ENCODE results near the gene UBE2J2.
"Not testable (repeated sequence)": the region's sequence is repeated elsewhere in the genome, so short reads cannot be mapped to it uniquely, and the experiment has no call there.

UBE2J2 gene

DNA sequence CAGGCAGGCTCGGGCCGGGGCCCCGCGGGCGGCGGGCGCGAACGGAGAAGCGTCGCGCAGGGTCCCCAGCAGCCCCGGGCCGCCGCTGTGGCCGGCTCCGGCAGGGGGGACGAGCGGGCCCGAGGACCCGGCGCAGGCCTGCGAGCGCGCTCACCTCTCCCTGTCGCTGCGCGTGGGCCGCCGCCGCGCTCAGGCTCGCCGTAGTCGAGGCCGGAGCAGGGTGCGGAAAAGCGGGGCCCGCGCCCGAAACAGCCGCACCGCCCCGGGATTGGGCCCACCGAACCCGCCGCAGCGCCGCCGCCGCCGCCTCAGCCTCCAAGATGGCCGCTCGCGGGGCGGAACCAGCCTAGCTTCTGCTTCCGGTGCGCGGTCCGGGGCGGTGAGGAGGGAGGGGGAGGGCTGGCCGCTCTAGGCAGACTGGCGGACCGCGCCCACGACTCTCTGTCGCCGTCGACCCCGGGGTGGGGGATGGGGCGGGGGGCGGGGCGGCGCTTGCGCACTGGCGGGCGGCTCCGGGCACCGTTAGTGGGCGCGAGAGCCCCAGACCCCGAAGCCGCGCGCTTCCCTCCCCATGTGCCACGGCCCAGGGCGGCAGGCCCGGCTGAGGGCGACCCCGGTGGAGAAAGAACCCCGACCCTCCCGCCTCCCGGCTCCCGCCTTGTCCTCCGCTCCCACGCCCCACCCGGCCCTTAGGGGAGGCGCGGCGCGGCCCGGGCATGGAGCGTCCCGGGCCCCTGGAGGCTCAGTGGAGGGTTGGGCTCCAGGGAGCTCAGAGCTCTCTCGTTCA, at the start of gene UBE2J2:
Gene UBE2J2 (minus strand): TSS at position 343 of the 787 bp plus-strand sequence. CDS start 5,862 bp downstream, outside the sequence.
- peak; percentile 88 to 91 (median 90) for DNase-seq (ENCODE audit: low read depth in 3 of 3)

DNA sequence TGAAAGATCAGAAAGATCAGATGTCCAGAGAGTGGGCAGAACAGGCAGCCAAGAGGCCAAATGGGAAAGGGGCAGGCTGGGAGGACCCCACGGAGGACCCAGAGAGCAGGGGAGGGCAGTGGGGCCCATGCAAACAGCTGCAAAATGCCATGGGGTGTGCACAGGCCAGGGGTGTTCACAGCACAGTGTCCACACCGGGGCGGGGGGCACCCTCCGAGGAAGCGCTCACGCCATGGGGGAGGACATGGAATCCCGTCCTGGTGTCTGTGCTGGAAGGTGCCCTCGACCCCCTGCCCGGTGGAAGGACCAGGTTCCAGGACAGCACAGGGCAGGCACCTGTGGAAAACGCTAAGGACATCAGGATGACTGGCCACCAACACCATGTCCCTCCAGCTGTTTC, 49.3 kb upstream of the UBE2J2 start:
- DNase-seq (ENCODE audit: low read depth in 3 of 3), result no peak

DNA sequence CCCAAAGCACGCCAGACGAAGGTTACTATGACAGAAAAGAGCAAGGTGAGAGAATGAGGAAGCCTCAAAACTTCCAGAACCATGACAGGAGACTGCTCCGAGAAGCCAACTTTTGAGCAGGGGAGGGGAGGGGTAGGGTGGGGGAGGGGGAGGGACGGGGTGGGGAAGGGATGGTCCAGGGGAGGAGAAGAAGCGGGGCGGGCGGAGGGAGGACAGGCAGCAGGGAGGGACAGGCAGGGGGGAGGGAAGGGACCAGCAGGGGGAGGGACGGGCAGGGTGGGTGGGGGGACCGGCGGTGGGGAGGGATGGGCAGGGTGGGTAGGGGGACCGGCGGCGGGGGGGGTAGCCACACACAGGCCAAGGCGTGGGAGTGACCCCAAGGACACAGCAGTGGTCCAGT, 48.8 kb upstream of the UBE2J2 start:
- no peak for DNase-seq (ENCODE audit: low read depth in 3 of 3)

DNA sequence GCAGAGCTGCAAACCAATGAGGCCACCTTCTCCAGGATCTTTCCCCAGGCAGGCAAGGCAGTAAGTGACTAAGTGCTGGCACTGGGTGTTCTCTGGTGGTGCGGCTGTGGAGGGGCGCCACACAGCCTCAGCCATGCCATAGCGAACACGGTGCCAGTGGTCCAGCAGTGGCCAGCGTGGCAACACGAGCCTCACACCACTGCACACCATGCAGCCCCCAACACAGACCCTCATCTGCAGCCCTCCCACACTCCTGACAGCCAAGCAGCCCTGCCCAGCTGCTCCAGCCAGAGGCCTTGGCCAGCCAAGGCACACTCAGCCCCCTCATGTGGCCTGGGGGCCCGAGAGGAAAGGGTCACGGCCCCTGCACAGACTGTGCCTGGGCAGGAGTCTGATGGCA, 47.8 kb upstream of the UBE2J2 start:
- no peak for DNase-seq (ENCODE audit: low read depth in 3 of 3)

DNA sequence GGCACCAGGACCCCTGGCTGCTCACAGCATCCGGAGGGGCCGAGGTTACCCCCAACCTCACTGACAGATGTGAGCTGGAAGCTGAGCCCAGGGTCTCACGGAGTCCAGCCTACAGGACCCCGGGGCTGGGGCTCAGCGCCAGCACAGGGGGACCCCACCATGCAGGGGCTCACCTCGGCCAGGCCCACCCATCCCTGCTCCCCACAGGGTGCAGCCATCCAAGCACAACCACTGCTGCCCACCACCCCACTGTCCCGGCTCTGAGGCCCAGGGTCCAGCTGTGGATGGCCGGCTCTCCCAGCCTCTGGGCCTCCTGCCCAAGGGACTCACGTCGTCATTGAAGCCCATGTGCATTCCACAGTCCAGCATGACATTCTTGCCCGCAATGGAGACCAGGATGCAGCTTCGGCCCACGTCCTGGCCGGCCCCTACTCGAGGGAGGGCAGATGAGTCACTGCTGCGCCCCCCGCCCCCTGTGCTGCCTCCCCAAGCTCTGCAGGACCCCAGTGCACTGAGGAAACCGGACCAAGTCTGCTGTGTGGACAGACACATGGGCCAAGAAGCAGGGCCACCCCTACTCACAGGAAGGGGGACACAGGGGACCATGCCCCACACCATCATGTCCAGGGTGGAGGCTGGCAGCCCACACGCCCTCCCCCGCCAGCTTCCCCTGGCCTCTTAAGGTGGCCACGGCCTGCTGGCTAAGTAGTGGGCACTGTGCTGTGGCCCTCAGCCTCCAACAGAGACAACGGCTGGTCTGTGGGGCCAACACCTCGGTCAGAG, 47.2 kb upstream of the UBE2J2 start:
- DNase-seq (ENCODE audit: low read depth in 3 of 3), result no peak

DNA sequence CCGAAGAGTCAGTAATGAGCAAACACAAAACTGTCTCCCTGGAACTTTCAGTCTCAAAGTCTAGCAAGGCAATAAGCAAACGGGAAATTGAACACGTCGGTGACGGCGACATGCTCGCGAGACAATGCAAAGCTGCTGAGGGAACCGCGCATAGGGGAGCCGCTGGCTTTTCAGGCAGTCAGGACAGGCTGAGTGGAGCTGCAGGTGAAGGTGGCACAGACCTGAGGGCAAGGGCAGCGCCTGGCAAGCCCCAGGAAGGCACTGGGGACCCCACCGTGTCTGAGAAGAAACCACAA, 45.9 kb upstream of the UBE2J2 start:
- no peak for DNase-seq (ENCODE audit: low read depth in 3 of 3)

DNA sequence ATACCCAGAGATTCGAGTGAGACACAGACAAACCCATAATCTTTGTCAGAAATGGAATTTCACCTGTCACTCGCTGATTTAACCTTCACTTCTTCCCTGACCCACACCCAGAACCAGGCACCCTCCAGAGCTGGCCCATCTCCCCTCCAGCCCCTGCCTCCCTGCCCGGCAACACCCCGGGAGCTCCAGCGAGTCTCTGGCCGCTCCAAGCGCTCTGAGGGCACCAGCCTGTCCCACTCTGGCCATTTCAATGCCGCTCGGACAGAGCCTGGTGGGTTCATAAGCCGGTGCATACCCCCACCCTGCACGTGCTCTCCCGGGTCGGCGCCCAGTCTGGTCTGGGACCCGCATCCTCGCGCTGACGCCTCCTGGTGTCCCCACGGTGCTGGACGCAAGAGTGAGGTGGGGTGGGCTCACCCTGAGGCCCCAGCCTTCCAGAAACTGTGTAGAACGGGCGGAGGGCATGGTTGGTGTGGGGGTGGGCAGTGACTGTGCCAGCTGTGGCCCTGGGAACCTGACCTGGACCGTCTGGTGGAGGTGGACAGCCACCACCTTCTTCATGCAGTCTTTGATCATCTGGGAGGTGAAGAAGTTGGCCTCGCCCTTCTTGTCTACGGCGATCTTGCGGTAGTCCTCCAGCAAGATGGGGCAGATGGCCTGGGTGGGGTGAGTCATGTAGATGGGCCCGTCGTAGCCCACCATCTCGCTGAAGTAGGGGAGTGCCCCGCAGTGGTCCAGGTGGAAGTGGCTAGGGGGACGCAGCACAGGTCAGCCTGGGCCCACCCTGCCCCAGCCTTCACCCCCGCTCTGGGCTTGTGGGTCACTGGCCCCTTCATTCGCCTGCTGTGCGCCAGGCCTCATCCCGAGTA, 45.4 kb upstream of the UBE2J2 start:
- no peak for DNase-seq (ENCODE audit: low read depth in 3 of 3)

DNA sequence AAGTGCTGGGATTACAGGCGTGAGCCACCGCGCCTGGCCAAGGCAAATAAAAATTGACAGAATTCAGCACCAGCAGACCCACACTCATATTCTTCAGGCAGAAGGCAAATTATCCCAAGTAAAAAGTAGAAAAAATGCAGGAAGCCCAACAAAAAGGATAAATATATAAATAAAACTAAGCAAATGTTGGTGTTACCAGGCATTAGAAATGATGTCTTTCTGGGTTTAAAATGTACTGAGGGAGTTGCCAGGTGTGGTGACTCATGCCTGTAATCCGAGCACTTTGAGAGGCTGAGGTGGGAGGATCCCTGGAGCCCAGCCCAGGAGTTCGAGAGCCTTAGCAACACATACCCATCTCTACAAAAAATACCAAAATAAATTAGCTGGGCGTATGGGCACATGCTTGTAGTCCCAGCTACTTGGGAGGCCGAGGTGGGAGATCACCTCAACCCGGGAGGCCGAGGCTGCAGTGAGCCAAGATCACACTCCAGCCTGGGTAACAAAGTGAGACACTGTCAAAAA, 44.5 kb upstream of the UBE2J2 start:
- no peak for DNase-seq (ENCODE audit: low read depth in 3 of 3)

DNA sequence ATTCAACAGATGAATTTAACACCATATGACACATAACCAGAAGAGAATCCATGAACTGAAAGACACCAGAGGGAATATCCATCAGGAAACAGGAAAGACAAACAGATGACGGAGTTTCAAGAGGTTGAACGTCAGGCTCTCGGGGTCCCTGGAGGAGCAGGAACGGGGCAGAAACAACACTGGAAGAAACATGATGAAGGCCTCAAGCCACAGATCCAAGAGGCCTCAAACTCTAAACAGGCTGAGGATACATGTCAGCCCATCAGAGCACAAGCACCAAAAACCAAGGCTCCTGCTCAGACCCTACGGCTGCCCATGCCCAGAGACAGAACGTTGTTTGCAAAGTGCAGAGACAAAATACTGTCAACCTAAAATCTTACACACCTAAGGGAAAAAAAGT, 43.8 kb upstream of the UBE2J2 start:
- DNase-seq (ENCODE audit: low read depth in 3 of 3), result no peak

DNA sequence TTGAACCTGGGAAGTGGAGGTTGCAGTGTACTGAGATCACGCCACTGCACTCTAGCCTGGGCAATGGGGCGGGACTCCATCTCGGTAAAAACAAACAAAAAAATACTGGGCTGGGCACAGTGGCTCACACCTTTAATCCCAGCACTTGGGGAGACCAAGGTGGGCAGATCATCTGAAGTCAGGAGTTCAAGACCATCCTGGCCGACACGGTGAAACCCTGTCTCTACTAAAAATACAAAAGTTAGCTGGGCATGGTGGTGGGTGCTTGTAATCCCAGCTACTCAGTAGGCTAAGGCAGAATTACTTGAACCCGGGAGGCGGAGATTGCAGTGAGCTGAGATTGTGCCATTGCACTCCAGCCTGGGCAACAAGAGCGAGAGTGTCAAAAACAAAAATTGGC, 42.5 kb upstream of the UBE2J2 start:
- not testable (repeated sequence) for DNase-seq (ENCODE audit: low read depth in 3 of 3)

DNA sequence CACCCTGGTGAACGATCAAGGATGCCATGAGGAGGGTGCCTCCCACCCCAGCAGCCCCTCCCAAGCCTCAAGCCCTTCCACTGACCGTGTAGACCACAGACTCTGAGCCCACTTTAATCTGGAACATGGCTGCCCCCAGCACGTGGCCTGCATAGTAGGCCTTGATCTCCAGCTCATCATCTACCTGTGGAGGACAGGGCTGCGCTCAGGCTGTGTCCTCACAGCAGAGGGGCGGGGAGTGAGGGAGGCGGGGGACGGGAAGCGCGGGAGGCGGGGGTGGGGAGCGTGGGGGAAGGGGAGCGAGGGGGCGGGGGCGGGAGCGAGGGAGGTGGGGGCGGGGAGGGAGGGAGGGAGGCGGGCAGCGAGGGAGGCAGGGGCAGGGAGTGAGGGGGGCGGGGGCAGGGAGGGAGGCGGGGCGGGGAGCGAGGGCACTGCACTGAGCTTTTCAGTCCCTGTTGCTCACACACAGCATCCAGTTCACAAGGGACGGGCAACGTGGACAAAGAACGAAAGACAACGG, 41.8 kb upstream of the UBE2J2 start:
- DNase-seq (ENCODE audit: low read depth in 3 of 3), result no peak

DNA sequence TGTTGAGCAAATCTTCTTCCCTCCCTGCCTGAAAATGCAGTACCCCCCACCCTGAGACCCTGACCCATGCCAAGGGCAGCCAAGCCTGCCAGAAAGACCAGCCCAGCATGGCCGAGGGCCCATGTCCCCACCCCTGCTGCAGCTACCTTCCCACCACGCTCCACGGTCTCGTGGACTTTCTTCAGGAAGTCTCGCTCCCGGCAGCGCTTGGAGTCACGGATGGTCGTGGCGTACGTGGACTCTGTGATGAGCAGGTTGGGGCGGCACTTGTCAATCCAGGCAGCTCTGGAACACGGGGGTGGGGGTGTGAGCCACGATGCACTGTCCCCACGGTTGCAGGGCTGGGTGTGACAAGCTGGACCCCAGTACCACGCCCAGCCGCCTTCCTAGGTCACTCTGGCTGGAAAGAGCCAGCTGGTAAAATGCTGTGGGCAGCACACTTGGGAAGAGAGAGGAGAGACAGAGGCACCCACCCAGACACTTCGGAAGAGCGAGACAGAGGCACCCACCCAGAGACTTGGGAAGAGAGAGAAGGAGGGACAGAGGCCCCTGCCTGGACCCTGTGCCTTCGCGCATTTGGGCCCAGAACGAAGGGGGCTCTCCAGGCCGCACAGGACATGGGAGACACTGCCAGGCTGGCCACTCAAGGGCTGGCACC, 41.2 kb upstream of the UBE2J2 start:
- no peak for DNase-seq (ENCODE audit: low read depth in 3 of 3)

DNA sequence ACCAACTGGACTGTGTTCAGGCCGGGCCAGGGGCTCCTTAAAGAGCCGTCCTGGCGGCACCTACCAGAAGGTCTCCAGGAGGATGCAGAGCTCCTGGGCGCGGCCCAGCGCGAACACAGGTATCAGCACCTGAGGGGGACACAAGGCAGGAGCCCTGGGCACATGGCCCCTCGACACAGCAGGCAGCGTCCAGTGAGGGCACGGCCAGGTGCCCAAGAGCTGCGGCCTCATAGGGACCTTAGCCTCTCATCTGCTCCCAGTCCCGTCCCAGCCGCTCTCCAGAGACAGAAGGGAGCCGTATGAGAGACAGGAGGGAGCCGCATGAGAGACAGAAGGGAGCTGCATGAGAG, 40.6 kb upstream of the UBE2J2 start:
- no peak for DNase-seq (ENCODE audit: low read depth in 3 of 3)

DNA sequence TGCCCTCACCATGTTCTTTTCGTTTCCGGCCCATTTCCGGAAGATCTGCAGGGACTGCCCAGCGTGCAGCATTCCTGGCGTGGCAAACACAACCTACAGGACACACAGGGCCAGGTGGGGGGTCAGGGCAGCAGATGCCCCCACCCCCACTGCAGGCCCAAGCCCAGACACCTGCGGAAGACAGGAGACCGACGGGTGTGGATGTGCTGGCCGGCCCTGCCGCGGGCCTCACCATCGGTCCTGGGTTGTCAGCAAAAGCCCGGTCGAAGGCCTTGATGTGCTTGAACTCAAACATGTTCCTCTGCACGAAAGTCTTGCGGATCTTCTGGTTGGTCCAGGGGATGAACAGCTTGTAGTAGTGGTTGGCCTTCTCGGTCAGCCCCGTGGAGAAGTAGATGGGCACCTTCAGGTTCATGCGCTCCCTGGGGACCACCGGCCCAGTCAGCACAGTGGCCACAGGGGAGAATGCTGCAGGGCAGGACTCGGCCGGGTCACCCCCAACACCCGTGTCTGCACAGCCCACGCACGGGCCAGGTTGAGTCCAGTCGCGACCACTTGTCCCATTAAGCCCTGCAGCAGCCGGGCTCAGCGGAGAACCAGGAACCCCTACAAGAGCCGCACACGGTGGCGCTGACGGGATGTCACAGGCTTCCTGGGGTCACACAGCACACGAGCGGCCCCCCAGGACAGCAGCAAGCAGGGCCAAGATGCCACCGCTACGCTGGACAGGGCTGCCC, 40.0 kb upstream of the UBE2J2 start:
- no peak for DNase-seq (ENCODE audit: low read depth in 3 of 3)

DNA sequence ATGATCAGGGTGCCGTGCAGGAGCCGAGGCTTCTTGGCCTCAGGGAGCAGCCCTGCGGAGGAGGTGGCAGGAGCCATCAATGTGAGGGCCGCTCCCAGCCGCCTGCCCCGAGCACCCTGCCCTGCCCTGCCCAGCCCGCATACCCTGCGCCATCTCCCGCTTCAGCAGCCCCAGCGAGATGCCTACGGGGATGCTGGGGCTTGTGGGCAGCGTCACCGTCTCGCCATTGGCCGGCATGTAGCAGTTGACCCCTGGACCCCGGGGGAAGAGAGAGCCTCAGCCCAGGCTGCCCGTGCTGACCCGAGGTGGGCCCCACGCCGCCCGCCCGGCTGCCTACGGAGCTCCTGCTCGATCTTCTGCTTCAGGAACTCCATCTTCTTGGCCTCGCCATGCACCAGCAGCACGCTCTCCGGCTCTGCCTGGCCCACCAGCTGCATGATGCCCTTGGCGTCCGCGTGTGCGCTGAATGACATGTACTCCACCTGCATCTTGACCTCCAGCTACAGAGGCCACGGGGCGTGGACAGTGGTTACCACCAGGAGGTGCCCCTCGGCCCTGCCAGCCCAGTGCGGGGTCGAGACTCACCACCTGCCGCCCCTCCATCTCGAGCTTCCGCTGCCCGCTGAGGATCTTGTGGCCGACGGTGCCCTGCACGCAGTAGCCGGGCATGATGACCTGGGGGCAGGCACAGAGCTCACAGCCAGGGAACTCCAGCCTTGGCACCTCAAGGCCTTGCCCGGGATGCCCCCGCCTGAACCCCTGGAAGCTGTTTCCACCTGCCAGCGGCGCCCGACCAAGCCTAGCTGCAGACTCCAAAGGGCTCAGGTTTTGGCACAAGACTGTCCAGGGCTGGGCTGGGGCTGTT, 39.0 kb upstream of the UBE2J2 start:
- DNase-seq (ENCODE audit: low read depth in 3 of 3), result no peak

DNA sequence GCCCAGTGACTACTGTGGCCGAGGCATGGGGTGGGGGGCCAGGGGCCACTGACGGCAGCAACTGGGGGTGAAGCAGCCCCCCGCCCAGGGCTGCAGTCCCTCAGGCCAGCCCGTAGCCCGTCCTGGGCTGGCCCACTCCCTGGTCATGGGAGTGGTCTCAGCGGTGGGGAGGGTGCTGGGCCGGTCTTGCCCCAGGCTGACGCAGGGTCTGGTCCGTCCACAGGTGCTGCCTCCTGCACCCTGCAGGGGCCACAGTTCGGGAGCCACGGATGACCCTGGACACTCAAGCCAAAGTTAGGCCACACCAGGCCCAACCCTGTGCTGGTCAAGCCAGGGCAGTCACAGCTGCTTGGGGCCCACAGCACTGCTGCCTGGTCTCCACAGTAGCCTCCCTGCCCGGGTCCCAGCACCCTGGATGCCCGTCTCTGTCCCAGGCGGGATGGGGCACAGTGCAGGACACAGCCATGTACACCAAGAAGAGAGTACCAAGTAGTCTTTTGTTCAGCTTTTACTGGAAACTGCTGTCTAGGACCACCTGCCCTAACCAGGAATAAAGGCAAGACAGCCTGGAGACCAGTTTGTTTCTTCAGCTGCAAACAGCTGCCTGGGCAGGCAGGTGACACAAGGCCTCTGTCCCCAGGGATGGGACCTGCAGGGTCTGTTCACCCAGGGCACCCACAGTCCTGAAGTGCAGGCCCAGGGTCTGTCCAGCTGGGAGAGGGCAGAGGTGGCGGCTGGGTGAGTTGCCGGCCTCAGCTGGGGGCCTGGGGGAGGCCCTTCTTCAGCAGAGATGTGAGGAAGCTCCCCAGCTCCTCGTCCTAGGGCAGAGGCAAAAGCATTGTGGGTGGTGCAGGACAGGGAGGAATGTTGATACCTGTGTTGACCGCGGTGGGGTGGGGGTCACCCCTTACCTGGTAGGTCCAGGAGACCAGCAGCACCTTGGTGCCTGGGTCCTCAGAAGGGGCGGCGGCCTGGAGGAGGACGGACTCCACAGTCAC, 37.8 kb upstream of the UBE2J2 start:
- no peak for DNase-seq (ENCODE audit: low read depth in 3 of 3)

DNA sequence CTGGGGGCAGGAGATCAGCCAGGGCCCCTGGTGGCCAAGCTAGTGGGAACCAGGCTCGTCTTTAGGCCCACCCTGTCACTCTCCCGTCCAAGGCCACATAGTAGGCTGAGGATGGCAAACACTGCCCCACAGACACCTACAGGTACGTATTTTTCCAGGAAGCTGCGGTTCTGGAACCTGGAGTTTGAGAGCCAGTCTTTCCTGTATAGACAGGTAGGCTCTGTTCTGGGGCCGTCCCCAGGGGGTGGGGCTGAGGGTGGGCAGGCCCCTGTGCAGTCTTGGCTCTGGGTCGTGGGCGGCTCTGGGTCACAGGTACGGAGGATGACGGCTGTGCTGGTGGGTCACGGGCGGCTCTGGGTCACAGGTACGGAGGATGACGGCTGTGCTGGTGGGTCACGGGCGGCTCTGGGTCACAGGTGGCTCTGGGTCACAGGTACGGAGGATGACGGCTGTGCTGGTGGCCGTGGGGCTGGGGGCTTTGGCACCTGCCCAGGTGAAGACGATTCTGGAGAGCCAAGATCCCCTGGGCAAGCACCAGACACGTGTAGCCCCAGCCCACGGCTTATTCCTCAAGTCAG, 36.9 kb upstream of the UBE2J2 start:
- DNase-seq (ENCODE audit: low read depth in 3 of 3), result no peak

DNA sequence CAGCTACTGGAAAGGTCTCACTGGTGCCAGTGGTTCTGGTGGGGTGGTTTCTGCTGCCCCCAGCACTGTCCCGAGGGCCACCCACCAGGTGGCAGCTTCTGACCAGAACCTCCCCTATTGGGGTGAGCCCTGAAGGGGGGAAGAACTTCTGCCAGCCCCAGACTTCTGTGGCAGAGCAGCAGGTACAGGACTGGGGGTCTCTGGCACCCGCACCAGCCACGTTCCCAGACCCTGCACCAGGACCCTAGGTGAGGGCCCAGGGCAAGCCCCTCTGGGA, 36.4 kb upstream of the UBE2J2 start:
- DNase-seq (ENCODE audit: low read depth in 3 of 3), result no peak
